Endothelial cell (in vitro differentiated cells): ENCODE results near the gene CDYL. TPM values are rescaled to one million over a fixed set of nuclear protein-coding genes. Genes with fewer than 3 reads are reported as not detected.
"Not testable (repeated sequence)": the region's sequence is repeated elsewhere in the genome, so short reads cannot be mapped to it uniquely, and the experiment has no call there.

Experiments
- DNase-seq: peaks from one replicate; pipeline ENCODE4 v3.0.0; 2021; ENCODE audit warnings: low spot score
- H3K27ac Mint-ChIP-seq: one replicate; pipeline ENCODE4 v1.8.0; 2021; ENCODE audit warnings: mixed read lengths, inconsistent platforms; ENCODE audit not compliant: unreplicated experiment
- H3K27me3 Mint-ChIP-seq: one replicate; pipeline ENCODE4 v1.8.0; 2021; ENCODE audit warnings: mild to moderate bottlenecking, moderate library complexity, mixed read lengths, inconsistent platforms; ENCODE audit not compliant: unreplicated experiment
- H3K36me3 Mint-ChIP-seq: one replicate; pipeline ENCODE4 v1.8.0; 2021; ENCODE audit warnings: mild to moderate bottlenecking, low read depth, mixed read lengths, inconsistent platforms; ENCODE audit not compliant: unreplicated experiment
- H3K4me1 Mint-ChIP-seq: one replicate; pipeline ENCODE4 v1.8.0; 2021; ENCODE audit warnings: mild to moderate bottlenecking, mixed read lengths, inconsistent platforms; ENCODE audit not compliant: unreplicated experiment
- H3K4me3 Mint-ChIP-seq: one replicate; pipeline ENCODE4 v1.8.0; 2021; ENCODE audit warnings: mild to moderate bottlenecking, mixed read lengths, inconsistent platforms; ENCODE audit not compliant: unreplicated experiment
- H3K9me3 Mint-ChIP-seq: one replicate; pipeline ENCODE4 v1.8.0; 2021; ENCODE audit warnings: mixed read lengths, inconsistent platforms; ENCODE audit not compliant: unreplicated experiment
- CTCF ChIP-seq: fragments of 200-600 bp; sonication (generic); IDR thresholded peaks from one replicate; pipeline ENCODE4 v1.5.0; 2021; ENCODE audit warnings: antibody characterized with exemption; ENCODE audit not compliant: unreplicated experiment
- total RNA-seq: library from RNA; stranded (reverse); fragmentation: NEBNext Ultra II Directional; extraction: Animal tissue kit (Norgen Biotek cat#: 25700); gene quantifications from one replicate; pipeline ENCODE4 v1.2.1, GENCODE V29; 2021; ENCODE audit not compliant: unreplicated experiment

Gene CDYL
- total RNA-seq, 1 donor from 2014 or later: 66.7 TPM

- Mint-ChIP-seq H3K27ac (no peak overlapping the region), H3K36me3 (peaks cover 11% of the 10 kb centered on the region), H3K9me3 (no peaks in the 10 kb centered on the region), H3K4me3 (no peak overlapping the region), H3K4me1 (peaks cover 3% of the 10 kb centered on the region), H3K27me3 (peaks cover 7% of the 10 kb centered on the region)
- DNase-seq: no peak
- no peak for TF ChIP-seq CTCF
Observed at GRCh38 chr6:4864519-4864918, 88.3 kb downstream of the CDYL start.

GRCh38 chr6:4865006-4865405, 88.8 kb downstream of the CDYL start:
- H3K36me3 Mint-ChIP-seq: peaks cover 11% of the 10 kb centered on the region
- H3K27me3 Mint-ChIP-seq, H3K4me1 Mint-ChIP-seq, DNase-seq, H3K9me3 Mint-ChIP-seq, H3K4me3 Mint-ChIP-seq, H3K27ac Mint-ChIP-seq: not testable (repeated sequence)

- Mint-ChIP-seq H3K4me3 (no peak overlapping the region), H3K27me3 (peaks cover 2% of the 10 kb centered on the region), H3K9me3 (no peaks in the 10 kb centered on the region), H3K27ac (no peak overlapping the region), H3K36me3 (no peaks in the 10 kb centered on the region), H3K4me1 (no peaks in the 10 kb centered on the region)
- no peak for DNase-seq
- TF ChIP-seq CTCF: no peak
Observed at GRCh38 chr6:4870821-4871494, 94.8 kb downstream of the CDYL start.

- Mint-ChIP-seq H3K4me1 (no peaks in the 10 kb centered on the region), H3K9me3 (no peaks in the 10 kb centered on the region), H3K4me3 (no peak overlapping the region), H3K27me3 (peaks cover 2% of the 10 kb centered on the region), H3K27ac (peak overlapping the region; percentile 40), H3K36me3 (no peaks in the 10 kb centered on the region)
- no peak for DNase-seq
- no peak for TF ChIP-seq CTCF
Observed at GRCh38 chr6:4871825-4872224, 95.6 kb downstream of the CDYL start.

GRCh38 chr6:4872841-4873240, 96.6 kb downstream of the CDYL start:
- Mint-ChIP-seq H3K4me1 (no peaks in the 10 kb centered on the region), H3K9me3 (no peaks in the 10 kb centered on the region), H3K4me3 (no peak overlapping the region), H3K27ac (no peak overlapping the region), H3K36me3 (no peaks in the 10 kb centered on the region), H3K27me3 (peaks cover 2% of the 10 kb centered on the region)
- DNase-seq: no peak
- no peak for TF ChIP-seq CTCF
